Endometrial microvascular endothelial cells (primary cell): ENCODE data around the gene CALU. TPM values are rescaled to one million over a fixed set of nuclear protein-coding genes. Genes with fewer than 3 reads are reported as not detected.

Experiments used
- total RNA-seq: library from RNA; depleted of rRNA; stranded (reverse); fragments of >200 nt; gene quantifications from one replicate; pipeline ENCODE4 v1.2.3, GENCODE V29; 2015; ENCODE audit errors: inconsistent ontology term

Gene CALU
- total RNA-seq, 1 donor from 2014 or later: 265 TPM

Other genes starting within 250 kb of the CALU start
- not detected for gene GARIN1A, start 67.1 kb upstream of the CALU start, total RNA-seq
- not detected for gene OPN1SW, start 36.4 kb downstream of the CALU start, total RNA-seq
- gene CCDC136, start 52.6 kb downstream of the CALU start, total RNA-seq: 0.28 TPM
- gene FLNC, start 91.0 kb downstream of the CALU start, total RNA-seq: 155 TPM
- 135 TPM for gene ATP6V1F, start 123.5 kb downstream of the CALU start, total RNA-seq
- gene KCP, start 171.3 kb downstream of the CALU start, total RNA-seq: 0.37 TPM
- 1.9 TPM for gene IRF5, start 198.6 kb downstream of the CALU start, total RNA-seq